Lower leg skin (tissue), 3 donors: ENCODE data around the gene ENTR1.

Experiments
- POLR2A ChIP-seq, 2 donors: fragments of 450-650 bp; IDR thresholded peaks; one replicate each; pipeline ENCODE4 v1.6.1; 2016 to 2017; ENCODE audit warnings: antibody characterized with exemption in 2 of 2, mild to moderate bottlenecking in 1 of 2, moderate library complexity in 1 of 2
- TF ChIP-seq, protein P1 (sequence below), 3 donors: fragments of 450-650 bp; IDR thresholded peaks; one replicate each; pipeline ENCODE4 v1.5.1; 2016; ENCODE audit warnings: antibody characterized with exemption in 3 of 3, mild to moderate bottlenecking in 3 of 3, moderate library complexity in 2 of 3

GRCh38 chr9:136395020-136395340, 15.4 kb downstream of the ENTR1 start:
- TF ChIP-seq, protein P1, sequence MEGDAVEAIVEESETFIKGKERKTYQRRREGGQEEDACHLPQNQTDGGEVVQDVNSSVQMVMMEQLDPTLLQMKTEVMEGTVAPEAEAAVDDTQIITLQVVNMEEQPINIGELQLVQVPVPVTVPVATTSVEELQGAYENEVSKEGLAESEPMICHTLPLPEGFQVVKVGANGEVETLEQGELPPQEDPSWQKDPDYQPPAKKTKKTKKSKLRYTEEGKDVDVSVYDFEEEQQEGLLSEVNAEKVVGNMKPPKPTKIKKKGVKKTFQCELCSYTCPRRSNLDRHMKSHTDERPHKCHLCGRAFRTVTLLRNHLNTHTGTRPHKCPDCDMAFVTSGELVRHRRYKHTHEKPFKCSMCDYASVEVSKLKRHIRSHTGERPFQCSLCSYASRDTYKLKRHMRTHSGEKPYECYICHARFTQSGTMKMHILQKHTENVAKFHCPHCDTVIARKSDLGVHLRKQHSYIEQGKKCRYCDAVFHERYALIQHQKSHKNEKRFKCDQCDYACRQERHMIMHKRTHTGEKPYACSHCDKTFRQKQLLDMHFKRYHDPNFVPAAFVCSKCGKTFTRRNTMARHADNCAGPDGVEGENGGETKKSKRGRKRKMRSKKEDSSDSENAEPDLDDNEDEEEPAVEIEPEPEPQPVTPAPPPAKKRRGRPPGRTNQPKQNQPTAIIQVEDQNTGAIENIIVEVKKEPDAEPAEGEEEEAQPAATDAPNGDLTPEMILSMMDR (IDR thresholded peaks at IDR 0.05) = no peak
- TF ChIP-seq POLR2A (IDR thresholded peaks at IDR 0.05) = no peak
